DMS 273 (cell line): ENCODE measurements around the gene SLC35E1.
A peak's percentile ranks its signal among the peaks of the same experiment; 100 is the strongest.

Source experiments
- DNase-seq: peaks from one replicate; lab custom pipeline; 2025; ENCODE audit not compliant: unreplicated experiment; lab: John Stamatoyannopoulos, UW

Gene SLC35E1

GRCh38 chr19:16582486-16583261 is 10.5 kb upstream of the SLC35E1 start:
- no peak for DNase-seq

- DNase-seq = no peak
These were observed 9.7 kb upstream of the SLC35E1 start for GRCh38 chr19:16581971-16582343.

- no peak for DNase-seq
These were observed 9.1 kb upstream of the SLC35E1 start for GRCh38 chr19:16581145-16581970.

GRCh38 chr19:16579381-16579780 is 7.2 kb upstream of the SLC35E1 start:
- no peak for DNase-seq

GRCh38 chr19:16577531-16577985 is 5.3 kb upstream of the SLC35E1 start:
- DNase-seq = no peak

- no peak for DNase-seq
These were observed 4.7 kb upstream of the SLC35E1 start for GRCh38 chr19:16576690-16577530.

- no peak for DNase-seq
These were observed 3.9 kb upstream of the SLC35E1 start for GRCh38 chr19:16575861-16576689.

- DNase-seq = no peak
These were observed 3.1 kb upstream of the SLC35E1 start for GRCh38 chr19:16575282-16575681.

- DNase-seq = no peak
These were observed 1.7 kb upstream of the SLC35E1 start for GRCh38 chr19:16573925-16574324.

- DNase-seq = peak; percentile 40
These were observed 1.1 kb upstream of the SLC35E1 start for GRCh38 chr19:16573296-16573695.

GRCh38 chr19:16571822-16572331 is 338 bp downstream of the SLC35E1 start:
- peak; percentile 68 for DNase-seq

- DNase-seq = peak; percentile 90
These were observed 932 bp downstream of the SLC35E1 start for GRCh38 chr19:16571283-16571682.

GRCh38 chr19:16569609-16570320 is 2.5 kb downstream of the SLC35E1 start:
- DNase-seq = no peak

- DNase-seq = no peak
These were observed 5.5 kb downstream of the SLC35E1 start for GRCh38 chr19:16566702-16567101.

- no peak for DNase-seq
These were observed 6.1 kb downstream of the SLC35E1 start for GRCh38 chr19:16566161-16566560.

GRCh38 chr19:16564842-16565241 is 7.4 kb downstream of the SLC35E1 start:
- DNase-seq = no peak

GRCh38 chr19:16562608-16563025 is 9.6 kb downstream of the SLC35E1 start:
- DNase-seq = no peak

- peak; percentile 69 for DNase-seq
These were observed 10.8 kb downstream of the SLC35E1 start for GRCh38 chr19:16561382-16561781.

- no peak for DNase-seq
These were observed 12.4 kb downstream of the SLC35E1 start for GRCh38 chr19:16559780-16560276.
